Esophagus muscularis mucosa (tissue), 4 donors: ENCODE data around the gene SPOCD1. TPM values are rescaled to one million over a fixed set of nuclear protein-coding genes. Genes with fewer than 3 reads are reported as not detected.

ENCODE experiments used
- DNase-seq: peaks from one replicate; pipeline ENCODE4 v3.0.0-alpha.2; 2017; ENCODE audit errors: extremely low spot score
- H3K27ac ChIP-seq, 4 donors: fragments of 200-600 bp; sonication (generic); replicated peaks in 1 of 4; 1 replicate in 3 of 4; 2 replicates in 1 of 4; pipeline ENCODE4 v1.5.1; 2016 to 2019; ENCODE audit warnings: mild to moderate bottlenecking in 1 of 4
- H3K27me3 ChIP-seq, 4 donors: fragments of 200-600 bp; sonication (generic); one replicate each; pipeline versions ENCODE4 v1.5.1 to v1.6.0; 2016 to 2019
- H3K36me3 ChIP-seq, 4 donors: fragments of 200-600 bp; sonication (generic); one replicate each; pipeline ENCODE4 v1.5.1; 2016 to 2019
- H3K4me1 ChIP-seq, 4 donors: fragments of 200-600 bp; sonication (generic); one replicate each; pipeline ENCODE4 v1.5.1; 2016 to 2019
- H3K4me3 ChIP-seq, 4 donors: fragments of 200-600 bp; sonication (generic); 1 replicate in 2 of 4; 2 replicates in 2 of 4; pipeline ENCODE4 v1.5.1; 2016 to 2019; ENCODE audit warnings: mild to moderate bottlenecking in 4 of 4, moderate library complexity in 1 of 4
- H3K9me3 ChIP-seq, 4 donors: fragments of 200-600 bp; sonication (generic); 1 replicate in 3 of 4; 2 replicates in 1 of 4; pipeline ENCODE4 v1.5.1; 2016 to 2019
- CTCF ChIP-seq, 3 experiments: fragments of 200-600 bp in 2 of 3; fragments of 450-650 bp in 1 of 3; sonication (generic) in 2 of 3; IDR thresholded peaks; one replicate each; pipeline ENCODE4 v1.5.1; 2017 to 2019; ENCODE audit warnings: antibody characterized with exemption in 3 of 3, mild to moderate bottlenecking in 2 of 3, moderate library complexity in 1 of 3
- EP300 ChIP-seq: sonication (generic); formaldehyde crosslinking; IDR thresholded peaks from one replicate; pipeline ENCODE4 v1.6.1; 2017; ENCODE audit warnings: antibody characterized with exemption
- POLR2A ChIP-seq: fragments of 450-650 bp; IDR thresholded peaks from one replicate; pipeline ENCODE4 v1.6.1; 2017; ENCODE audit warnings: antibody characterized with exemption, moderate library complexity, mild to moderate bottlenecking, low read depth
- POLR2AphosphoS5 ChIP-seq, 2 donors: sonication (generic); formaldehyde crosslinking; IDR thresholded peaks; one replicate each; pipeline ENCODE4 v1.6.1; 2017; ENCODE audit warnings: antibody characterized with exemption in 2 of 2
- WGBS: methylation state at CpG from one replicate; pipeline ENCODE4 v1.1.5; 2018; 5-methylcytosine and 5-hydroxymethylcytosine counted together
- intact Hi-C: fragments of 100-400 bp; cut with DNase I; formaldehyde crosslinking; loops from one replicate; pipeline ENCODE4 v1.15.1; 2023
- total RNA-seq, 4 donors: library from RNA; depleted of rRNA; stranded (reverse); fragments of >200 nt; gene quantifications; one replicate each; pipeline versions ENCODE4 v1.1.0 to v1.2.1, GENCODE V29; 2016

The SPOCD1 gene
- total RNA-seq, 4 donors from 2014 or later, result 0.17 to 0.19 (median 0.17) TPM; not detected in 1

DNA sequence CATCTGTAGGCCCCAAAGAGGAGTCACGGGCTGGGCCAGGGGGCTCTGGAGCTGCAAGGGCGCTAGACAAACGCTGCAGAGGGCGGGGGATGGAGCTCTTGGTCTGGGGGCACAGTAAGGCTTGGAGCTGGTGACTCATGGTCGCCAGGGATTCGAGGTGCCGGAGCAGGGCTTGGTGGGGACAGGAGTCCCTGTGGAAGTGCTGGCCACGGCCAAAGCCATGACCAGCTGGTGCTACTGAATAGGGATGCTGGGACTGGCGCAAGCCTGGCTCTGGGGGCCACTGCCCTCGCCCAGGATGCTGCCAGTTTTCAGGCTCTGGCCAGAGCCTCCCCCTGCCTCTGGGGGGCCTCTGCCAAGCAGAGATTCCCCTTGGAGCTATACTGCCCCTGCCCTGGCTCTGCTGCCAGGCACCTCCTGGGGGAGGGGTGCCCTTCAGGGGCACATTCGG lies 25.2 kb downstream of the SPOCD1 start:
- no peak for DNase-seq

DNA sequence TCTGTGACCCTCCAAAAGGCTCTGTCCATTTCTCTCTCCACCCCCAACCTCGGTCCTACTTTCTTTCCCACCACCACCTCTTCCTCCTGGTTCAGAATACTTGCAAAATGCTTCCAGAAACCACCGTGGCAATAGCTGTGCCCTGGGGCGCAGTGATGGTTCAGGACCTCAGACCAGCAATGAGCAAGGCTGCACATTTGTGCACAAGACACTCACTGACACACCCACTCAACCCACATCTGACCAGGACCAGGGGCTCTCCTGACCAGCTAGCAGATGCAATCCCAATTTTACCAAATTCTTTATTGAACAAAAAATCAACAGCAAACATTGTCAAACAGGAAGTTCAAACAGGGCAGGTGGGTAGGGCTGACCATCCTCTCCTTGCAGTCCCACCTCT lies 25.7 kb downstream of the SPOCD1 start:
- H3K36me3 ChIP-seq, result no peaks in the 10 kb centered on the region
- WGBS, result 81% methylated on average over 3 of the region's 3 CpGs
- no peak overlapping the region for H3K27ac ChIP-seq
- intact Hi-C loops, result no loop called here
- DNase-seq, result no peak
- peaks cover 0 to 5% (median 0%) of the 10 kb centered on the region in 4 donors for H3K27me3 ChIP-seq
- no peak for TF ChIP-seq CTCF (IDR thresholded peaks at IDR 0.05)
- no peak for TF ChIP-seq EP300
- no peak for TF ChIP-seq POLR2AphosphoS5 (IDR thresholded peaks at IDR 0.05)
- no peak for TF ChIP-seq POLR2A
- H3K4me3 ChIP-seq, result no peak overlapping the region
- H3K4me1 ChIP-seq, result peaks cover 4 to 23% (median 18%) of the 10 kb centered on the region in 4 donors
- no peaks in the 10 kb centered on the region for H3K9me3 ChIP-seq

More for the DNA sequence above, 25.2 kb downstream of the SPOCD1 start:
- Histone ChIP-seq H3K4me1 (peaks cover 4 to 23% (median 18%) of the 10 kb centered on the region in 4 donors), H3K9me3 (no peaks in the 10 kb centered on the region), H3K27ac (no peak overlapping the region), H3K4me3 (no peak overlapping the region), H3K36me3 (no peaks in the 10 kb centered on the region), H3K27me3 (peaks cover 0 to 8% (median 0%) of the 10 kb centered on the region in 4 donors)
- TF ChIP-seq EP300 (no peak), POLR2AphosphoS5 (IDR thresholded peaks at IDR 0.05) (no peak), POLR2A (no peak), CTCF (IDR thresholded peaks at IDR 0.05) (no peak)
- 98% methylated on average over 6 of the region's 11 CpGs for WGBS
- intact Hi-C loops, result no loop called here

DNA sequence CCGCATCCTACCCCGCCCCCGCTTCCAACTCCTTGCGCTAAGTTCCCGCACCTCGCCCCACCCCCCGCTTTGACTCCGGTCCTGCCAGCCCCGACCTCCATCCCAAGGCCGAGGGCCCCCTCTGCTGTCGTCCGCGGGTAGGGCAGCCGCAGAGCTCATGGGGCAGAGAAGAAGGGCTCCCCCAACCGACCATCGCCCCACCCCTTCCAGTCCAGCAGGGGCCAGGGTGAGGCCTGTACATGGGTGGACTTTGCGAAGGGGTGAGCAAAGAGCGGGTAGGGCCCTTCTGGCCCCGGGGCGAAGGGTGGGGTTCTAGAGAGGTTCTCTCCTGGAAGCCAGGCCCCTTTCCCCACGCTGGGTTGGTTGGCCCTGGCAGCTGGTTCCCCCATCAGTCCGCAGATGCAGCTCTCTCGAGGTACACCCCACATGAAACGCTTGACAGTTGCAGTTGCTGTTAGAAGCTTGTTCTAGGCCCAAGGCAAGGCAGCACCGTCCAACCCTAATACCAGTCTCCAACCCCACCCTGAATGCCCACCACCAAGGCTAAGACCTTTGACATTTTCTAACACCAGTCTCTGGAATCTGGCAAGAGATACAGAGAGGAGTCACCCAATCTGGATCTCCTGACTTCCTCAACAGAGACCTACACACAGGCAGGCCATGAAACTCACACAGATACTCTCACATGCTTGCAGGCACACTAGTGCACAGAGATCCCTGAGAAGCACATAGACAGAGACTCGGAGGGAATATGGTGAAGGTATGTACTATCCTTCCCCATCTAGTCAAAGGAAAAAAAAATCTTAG lies 26.4 kb downstream of the SPOCD1 start:
- peak overlapping the region; percentile 64 to 67 (median 67) for H3K4me3 ChIP-seq
- H3K9me3 ChIP-seq, result no peaks in the 10 kb centered on the region
- DNase-seq, result peak; percentile 99
- peak in 2 of 3 experiments; percentile 94 to 98 for TF ChIP-seq CTCF (IDR thresholded peaks at IDR 0.05)
- TF ChIP-seq POLR2AphosphoS5 (IDR thresholded peaks at IDR 0.05), result peak in 1 of 2 donors; percentile 60
- no peak for TF ChIP-seq POLR2A
- TF ChIP-seq EP300, result no peak
- peaks cover 0 to 5% (median 0%) of the 10 kb centered on the region in 4 donors for H3K27me3 ChIP-seq
- WGBS, result 30% methylated on average over 6 of the region's 26 CpGs
- H3K27ac ChIP-seq, result peak overlapping the region; percentile 71 to 79 (median 74)
- intact Hi-C loops, result loop anchor here (1.0 to 10.0 kb wide), 5 partner anchors 27 to 227 kb away; no protein-coding TSS in a partner anchor
- no peaks in the 10 kb centered on the region for H3K36me3 ChIP-seq
- H3K4me1 ChIP-seq, result peaks cover 4 to 23% (median 18%) of the 10 kb centered on the region in 4 donors

GRCh38 chr1:31788825-31789256 lies 27.0 kb downstream of the SPOCD1 start:
- intact Hi-C loops, result loop anchor here (1.0 to 10.0 kb wide), 5 partner anchors 26 to 227 kb away; no protein-coding TSS in a partner anchor
- peak overlapping the region; percentile 64 to 67 (median 67) for H3K4me3 ChIP-seq
- H3K27me3 ChIP-seq, result peaks cover 0 to 4% (median 0%) of the 10 kb centered on the region in 4 donors
- peaks cover 4 to 23% (median 18%) of the 10 kb centered on the region in 4 donors for H3K4me1 ChIP-seq
- TF ChIP-seq EP300, result no peak
- TF ChIP-seq CTCF (IDR thresholded peaks at IDR 0.05), result no peak
- TF ChIP-seq POLR2AphosphoS5 (IDR thresholded peaks at IDR 0.05), result no peak
- no peak for TF ChIP-seq POLR2A
- H3K9me3 ChIP-seq, result no peaks in the 10 kb centered on the region
- DNase-seq, result no peak
- H3K36me3 ChIP-seq, result no peaks in the 10 kb centered on the region
- peak overlapping the region; percentile 71 to 79 (median 74) for H3K27ac ChIP-seq
- 2% methylated on average over 19 of the region's 22 CpGs for WGBS
